SKM-1 (cell line): ENCODE results near the gene PIGU.
A peak's percentile ranks its signal among the peaks of the same experiment; 100 is the strongest.
"Not testable (repeated sequence)": the region's sequence is repeated elsewhere in the genome, so short reads cannot be mapped to it uniquely, and the experiment has no call there.

ENCODE experiments used
- DNase-seq: peaks from one replicate; lab custom pipeline; 2025; ENCODE audit not compliant: unreplicated experiment; lab: John Stamatoyannopoulos, UW

PIGU gene

GRCh38 chr20:34516247-34517113 lies 160.4 kb downstream of the PIGU start, which contains the start of gene DYNLRB1:
Gene DYNLRB1, plus strand, starts transcription at chr20:34516422. Its CDS starts 37 bp downstream, at chr20:34516459.
- peak; percentile 75 for DNase-seq

- no peak for DNase-seq
These were observed 161.2 kb downstream of the PIGU start for GRCh38 chr20:34515484-34516246.

DNA sequence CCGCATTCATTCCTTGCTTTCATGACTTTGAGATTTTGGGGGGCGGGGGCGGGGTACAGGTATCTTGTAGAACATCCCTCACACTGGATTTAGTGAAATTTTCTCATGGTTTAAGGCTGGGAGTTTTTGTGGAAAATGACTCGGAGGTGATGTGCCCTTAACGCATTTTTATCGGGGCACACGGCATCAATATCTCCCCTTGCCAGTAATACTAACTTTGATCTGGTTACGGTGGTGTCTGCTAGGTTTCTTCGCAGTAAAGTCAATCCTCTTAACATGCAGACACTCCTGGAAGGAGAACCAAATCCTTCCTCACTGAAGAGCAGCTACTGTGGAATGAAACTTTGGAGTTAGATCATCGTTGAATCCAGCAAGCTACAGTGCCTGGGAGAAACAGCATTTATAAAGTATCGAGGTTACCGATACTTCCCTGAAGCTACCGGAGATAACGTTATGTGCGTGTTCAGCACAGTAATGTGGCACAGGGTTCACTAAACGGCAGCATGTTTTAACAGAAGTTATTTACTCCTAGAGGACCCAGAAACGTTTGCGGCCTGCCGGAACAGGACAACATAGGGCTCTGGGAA lies 161.9 kb downstream of the PIGU start:
- no peak for DNase-seq

DNA sequence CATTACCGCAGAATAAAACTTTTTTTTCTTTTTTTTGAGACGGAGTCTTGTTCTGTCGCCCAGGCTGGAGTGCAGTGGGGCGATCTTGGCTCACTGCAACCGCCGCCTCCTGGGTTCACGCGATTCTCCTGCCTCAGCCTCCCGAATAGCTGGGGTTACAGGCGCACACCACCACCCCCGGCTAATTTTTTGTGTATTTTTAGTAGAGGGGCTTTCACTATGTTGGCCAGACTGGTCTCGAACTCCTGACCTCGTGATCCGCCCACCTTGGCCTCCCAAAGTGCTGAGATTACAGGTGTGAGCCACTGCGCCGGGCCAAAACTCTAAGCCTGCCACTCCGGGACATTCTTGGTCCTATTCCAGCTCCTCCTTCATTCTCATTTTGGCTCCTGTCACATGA lies 162.9 kb downstream of the PIGU start:
- not testable (repeated sequence) for DNase-seq

DNA sequence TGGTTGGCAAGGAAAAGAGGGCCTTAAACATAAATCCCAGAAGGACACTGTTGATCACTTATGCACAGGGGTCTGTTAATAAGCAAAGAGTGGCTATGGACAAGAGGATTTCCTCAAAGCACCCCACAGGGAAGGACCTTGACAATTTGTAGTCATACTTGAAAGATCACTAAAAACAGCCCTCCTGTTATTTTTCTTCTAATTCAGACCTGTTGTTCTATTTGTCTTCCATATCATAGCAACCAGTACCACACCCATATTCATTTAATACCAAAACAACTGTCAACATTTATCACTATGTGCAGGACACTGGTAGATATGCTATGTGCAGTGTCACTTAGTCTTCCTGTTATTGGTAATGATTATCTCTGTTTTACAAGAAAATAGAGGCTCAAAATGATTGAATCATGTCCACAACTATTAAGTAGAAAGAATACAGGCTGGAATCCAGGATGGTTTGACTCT lies 163.9 kb downstream of the PIGU start:
- DNase-seq: no peak

GRCh38 chr20:34512266-34512954 lies 164.5 kb downstream of the PIGU start:
- no peak for DNase-seq

- DNase-seq: no peak
These were observed 165.0 kb downstream of the PIGU start for GRCh38 chr20:34511891-34512265.

DNA sequence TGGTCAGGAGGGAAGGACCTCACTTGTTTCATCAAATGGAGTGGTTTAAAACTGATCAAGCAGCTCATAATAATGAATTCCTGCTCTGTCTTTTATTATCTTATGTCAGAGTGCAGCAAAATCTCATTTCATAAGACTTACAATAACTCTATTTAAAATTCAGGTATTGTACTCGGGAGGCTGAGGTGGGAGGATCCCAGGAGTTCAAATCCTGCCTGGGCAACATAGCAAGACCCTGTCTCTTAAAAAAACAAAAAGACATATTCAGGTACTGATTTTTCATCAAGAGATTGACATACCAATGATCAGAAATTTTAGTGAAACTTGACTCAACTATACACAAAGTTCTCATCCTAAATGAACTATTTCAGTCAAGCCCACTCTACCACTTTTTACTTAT lies 166.3 kb downstream of the PIGU start:
- no peak for DNase-seq
